NCI-H82 treated with DMSO at 0.1 percent for 48 hours (cell line): Measurements from ENCODE around the gene NOC4L.
"Not testable (repeated sequence)": the region's sequence is repeated elsewhere in the genome, so short reads cannot be mapped to it uniquely, and the experiment has no call there.

Experiments
- DNase-seq: peaks from one replicate; lab custom pipeline; 2025; ENCODE audit not compliant: unreplicated experiment; lab: John Stamatoyannopoulos, UW

The NOC4L gene

DNA sequence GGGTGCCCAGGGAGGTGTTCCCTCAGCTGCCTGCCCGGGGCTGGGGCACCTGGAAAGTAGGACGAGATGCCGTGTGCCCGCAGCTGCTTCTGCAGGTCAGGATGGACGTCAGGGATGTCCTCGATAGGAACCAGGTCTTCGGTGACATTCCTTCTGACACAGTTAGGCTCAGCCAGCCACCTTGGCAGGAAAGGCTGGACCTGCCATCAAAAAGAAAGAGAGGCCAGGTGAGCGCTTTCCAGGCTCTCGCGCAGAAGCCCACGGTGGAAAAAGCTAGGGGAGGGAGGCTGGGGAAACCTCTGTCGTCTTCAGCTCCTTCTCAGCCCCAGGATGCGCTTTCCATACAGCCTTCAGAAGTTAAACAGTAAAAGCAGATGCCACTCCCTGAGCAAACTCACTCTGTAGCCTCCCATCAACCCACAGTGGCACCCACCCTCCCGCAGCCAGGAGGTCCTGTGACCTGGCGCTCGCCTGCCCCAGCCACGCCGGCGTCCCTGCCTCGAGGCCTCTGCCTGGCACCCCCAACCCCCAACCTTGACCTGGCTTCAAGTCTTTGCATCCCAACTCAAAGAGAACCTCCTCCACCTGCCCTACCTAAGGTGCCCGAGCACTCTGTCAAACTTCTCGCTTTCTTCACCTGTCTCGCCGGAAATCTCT lies 1.4 kb upstream of the NOC4L start:
- no peak for DNase-seq

DNA sequence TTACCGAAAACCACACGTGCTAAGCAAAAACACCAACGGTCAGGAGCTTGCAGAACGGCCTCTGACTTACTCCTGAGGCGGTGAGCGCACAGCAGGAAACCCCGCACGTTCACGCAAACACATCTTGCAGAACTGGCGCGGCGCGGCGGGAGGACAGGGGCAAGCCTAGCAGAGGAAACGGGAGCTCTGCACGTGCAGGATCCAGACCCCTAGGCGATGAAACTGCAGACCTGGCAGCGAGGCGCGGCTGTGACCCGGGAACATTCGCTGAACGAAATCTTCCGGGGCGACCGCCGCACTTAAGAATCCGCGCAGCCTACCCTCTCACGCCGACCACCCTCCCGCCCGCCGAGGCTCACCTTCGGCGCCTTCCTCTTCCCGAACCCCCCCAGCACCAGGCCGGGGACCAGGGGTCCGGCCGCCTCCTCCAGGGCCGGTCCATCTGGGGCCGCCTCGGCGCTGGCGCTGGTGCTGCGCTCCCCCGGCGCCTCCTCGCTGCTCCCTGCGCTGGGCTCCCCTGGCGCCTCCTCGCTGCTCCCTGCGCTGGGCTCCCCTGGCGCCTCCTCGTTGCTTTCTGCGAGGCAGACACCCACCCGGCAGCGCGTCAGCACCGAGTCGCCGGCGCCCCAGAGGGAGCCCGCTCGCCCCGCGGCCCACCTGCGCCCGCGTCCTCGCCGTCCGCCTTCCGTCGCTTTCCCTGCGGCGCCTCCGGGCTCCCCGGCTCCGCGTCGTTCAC lies 753 bp upstream of the NOC4L start:
- DNase-seq, result no peak

DNA sequence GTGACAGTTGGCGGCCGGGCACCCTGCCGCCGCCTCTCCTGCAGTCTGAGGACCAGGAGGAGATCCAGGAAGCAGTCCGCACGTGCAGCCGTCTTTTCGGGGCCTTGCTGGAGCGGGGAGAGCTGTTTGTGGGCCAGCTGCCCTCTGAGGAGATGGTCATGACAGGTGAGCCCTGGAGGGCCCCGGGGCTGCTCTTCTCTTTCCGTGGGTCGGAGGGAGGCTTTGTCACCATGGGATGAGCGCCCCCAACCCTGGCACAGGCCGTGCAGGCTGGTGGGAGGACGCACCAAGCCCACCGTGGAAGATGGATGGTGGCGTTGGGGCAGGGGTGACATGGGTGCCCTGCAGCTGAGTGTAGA lies 532 bp downstream of the NOC4L start:
- DNase-seq, result no peak

DNA sequence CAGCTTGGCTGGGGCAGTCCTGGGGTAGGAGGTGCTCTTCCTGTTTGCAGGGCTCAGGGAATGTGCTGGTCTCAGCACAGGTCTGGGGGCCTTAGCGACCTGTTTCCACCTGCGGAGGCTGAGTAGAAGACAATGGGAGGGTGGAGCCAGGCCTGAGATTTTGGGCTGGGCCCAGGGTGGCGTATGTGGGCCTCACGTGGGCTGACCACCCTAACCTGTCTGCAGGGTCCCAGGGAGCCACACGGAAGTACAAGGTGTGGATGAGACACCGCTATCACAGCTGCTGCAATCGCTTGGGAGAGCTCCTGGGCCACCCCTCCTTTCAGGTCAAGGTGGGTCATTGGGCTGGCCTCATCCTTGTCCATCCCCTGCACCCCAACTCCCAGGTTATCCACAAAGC lies 1.1 kb downstream of the NOC4L start:
- no peak for DNase-seq

DNA sequence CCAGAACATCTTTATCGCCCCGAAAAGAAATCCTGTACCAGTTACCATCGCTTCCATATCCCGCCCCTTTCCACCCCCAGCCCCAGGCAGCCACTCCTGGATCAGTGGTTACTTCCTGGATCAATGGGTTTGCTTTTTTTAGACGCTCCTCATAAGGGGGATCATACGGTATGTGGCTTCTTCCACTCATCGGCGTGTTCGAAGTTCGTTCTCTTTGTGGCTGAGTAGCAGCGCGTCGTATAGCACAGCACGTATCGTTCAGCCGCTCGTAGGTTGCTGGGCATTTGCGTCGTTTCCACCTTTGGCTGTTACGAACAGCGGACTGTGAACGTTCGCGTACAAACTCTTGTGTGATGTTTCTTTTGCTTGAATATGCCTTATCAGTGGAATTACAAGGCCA lies 1.8 kb downstream of the NOC4L start:
- no peak for DNase-seq

DNA sequence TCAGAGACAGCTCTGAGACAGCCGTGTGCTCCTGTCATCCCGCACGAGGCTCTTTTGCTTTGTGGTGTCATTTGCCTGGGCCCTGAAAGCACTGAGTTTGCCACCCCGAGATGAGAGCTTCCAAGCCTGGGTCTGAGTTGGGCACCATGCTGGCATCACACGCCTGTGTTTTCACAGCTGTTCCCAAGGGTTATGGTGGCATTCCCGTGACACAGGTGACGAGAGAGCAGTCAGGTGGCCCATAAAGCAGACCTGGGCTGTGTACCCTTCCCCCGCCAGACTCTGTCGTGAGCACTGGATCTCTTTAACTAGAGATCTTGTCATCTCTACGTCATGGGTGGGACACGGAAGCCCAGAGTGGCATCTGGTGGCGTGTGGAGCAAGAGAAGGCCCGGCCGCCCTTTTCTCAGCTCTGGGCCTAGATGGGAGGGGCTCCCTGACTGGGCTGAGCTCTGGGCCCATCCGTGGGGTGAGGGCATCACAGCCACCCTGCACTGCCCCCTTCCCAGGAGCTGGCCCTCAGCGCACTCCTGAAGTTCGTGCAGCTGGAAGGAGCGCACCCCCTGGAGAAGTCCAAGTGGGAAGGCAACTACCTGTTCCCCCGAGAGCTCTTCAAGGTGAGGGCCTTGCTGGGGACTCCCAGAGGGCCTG lies 2.6 kb downstream of the NOC4L start:
- DNase-seq, result no peak

DNA sequence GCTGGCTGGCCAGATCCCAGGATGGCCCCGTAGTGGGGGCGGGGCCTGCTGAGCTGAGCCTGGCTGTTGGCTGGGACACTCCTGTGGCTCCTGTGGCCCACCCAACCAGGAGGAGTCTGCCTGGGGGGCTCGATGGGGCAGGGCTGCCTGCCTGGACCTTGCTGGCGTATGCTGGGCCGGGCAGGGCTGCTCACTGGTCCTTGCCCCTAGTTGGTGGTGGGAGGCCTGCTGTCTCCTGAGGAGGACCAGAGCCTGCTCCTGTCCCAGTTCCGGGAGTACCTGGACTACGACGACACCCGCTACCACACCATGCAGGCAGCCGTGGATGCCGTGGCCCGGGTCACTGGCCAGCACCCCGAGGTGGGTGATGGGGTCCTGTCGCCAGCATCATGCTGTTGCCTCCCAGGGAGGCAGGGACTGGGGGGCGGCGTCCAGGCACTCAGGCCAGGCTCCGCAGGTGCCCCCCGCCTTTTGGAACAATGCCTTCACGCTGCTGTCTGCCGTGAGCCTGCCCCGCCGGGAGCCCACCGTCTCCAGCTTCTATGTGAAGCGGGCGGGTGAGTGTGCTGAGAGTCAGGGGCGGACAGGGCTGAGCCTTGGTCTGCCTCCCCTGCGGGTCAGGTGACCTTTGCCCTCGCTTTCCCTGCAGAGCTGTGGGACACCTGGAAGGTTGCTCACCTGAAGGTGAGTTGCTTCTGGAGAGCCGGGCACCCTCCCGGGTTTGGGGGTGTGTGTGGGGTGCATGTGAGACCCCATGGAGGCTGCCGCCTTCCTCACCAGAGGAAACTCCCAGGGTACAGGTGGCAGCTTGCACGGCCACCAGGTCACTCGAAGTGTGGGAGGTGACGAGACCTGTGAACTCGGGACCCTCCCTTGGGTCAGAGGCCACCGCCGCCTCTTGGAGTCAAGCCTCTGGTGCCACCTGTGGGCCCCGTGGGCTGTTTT lies 3.4 kb downstream of the NOC4L start:
- no peak for DNase-seq

DNA sequence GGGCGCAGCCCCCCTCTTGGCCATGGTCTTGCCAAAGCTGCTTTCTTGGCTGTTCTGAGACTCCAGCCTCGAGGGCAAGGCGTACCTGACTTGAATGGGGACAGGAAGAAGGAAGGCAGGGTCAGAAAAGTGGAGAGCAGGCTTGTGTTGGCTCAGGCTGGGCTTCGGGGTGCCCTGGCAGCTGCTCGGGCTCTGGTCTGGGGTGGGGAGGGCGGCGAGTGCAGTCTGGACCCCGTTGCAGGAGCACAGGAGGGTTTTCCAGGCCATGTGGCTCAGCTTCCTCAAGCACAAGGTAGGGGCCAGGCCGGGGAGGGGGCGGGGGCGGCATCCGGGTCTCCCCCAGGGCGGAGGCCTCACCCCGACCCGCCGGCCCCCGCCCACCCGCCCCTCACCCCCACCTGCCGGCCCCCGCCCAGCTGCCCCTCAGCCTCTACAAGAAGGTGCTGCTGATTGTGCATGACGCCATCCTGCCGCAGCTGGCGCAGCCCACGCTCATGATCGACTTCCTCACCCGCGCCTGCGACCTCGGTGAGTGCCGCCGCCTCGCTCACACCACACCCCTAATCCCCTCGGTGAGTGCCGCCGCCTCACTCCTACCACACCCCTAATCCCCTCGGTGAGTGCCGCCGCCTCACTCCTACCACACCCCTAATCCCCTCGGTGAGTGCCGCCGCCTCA lies 4.2 kb downstream of the NOC4L start:
- DNase-seq, result no peak

DNA sequence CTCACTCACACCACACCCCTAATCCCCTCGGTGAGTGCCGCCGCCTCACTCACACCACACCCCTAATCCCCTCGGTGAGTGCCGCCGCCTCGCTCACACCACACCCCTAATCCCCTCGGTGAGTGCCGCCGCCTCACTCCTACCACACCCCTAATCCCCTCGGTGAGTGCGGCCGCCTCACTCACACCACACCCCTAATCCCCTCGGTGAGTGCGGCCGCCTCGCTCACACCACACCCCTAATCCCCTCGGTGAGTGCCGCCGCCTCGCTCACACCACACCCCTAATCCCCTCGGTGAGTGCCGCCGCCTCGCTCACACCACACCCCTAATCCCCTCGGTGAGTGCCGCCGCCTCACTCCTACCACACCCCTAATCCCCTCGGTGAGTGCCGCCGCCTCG lies 5.3 kb downstream of the NOC4L start:
- not testable (repeated sequence) for DNase-seq

DNA sequence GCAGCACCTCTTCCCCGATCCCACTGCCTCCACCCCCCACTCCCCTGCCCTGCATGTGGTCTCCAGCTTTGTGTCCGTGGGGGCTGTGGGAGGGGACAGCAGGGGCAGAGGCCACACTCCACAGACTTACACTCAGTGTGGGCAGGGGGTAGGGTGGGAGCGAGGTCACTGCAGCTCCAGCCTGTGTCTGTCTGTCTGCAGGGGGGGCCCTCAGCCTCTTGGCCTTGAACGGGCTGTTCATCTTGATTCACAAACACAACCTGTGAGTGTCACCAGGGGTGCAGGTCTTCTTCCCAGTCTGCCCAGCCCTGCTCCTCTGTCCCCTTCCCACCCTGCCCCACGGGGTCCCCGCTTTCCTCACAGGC lies 6.5 kb downstream of the NOC4L start:
- no peak for DNase-seq

DNA sequence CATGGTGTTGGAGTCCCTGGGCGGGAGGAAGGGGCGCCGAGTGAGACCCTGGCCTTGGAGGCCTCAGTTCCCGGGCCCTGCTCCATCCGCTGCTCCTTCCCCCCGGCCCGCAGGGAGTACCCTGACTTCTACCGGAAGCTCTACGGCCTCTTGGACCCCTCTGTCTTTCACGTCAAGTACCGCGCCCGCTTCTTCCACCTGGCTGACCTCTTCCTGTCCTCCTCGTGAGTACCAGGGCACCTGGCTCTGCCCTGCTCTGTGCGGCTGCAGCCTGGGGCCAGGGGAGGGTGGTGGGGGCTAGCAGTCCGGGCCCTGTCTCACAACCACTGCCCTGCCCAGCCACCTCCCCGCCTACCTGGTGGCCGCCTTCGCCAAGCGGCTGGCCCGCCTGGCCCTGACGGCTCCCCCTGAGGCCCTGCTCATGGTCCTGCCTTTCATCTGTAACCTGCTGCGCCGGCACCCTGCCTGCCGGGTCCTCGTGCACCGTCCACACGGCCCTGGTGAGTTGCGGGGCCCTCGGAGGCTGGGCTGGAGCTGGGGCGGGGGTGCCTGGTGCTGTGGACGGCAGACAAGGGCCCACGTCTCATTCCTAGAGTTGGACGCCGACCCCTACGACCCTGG lies 7.0 kb downstream of the NOC4L start:
- DNase-seq, result no peak

DNA sequence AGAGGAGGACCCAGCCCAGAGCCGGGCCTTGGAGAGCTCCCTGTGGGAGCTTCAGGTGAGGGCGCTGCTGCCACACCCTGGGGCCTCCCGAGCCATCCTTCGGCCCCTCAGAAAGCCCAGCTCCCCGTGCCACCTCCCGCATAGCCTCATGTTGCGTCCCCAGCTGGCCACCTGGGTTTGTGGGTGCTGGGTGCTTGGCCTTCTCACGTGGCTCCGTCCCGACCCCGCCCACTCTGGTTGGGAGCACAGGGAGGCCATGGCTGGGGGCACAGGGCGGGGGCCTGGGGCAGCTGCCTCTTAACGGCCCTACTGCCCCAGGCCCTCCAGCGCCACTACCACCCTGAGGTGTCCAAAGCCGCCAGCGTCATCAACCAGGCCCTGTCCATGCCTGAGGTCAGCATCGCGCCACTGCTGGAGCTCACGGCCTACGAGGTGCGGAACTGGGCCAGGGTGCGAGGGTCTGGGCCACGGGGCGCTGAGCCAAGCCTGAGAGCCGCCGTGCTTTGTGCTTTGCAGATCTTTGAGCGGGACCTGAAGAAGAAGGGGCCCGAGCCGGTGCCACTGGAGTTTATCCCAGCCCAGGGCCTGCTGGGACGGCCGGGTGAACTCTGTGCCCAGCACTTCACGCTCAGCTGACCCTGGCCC lies 7.6 kb downstream of the NOC4L start:
- DNase-seq, result no peak

DNA sequence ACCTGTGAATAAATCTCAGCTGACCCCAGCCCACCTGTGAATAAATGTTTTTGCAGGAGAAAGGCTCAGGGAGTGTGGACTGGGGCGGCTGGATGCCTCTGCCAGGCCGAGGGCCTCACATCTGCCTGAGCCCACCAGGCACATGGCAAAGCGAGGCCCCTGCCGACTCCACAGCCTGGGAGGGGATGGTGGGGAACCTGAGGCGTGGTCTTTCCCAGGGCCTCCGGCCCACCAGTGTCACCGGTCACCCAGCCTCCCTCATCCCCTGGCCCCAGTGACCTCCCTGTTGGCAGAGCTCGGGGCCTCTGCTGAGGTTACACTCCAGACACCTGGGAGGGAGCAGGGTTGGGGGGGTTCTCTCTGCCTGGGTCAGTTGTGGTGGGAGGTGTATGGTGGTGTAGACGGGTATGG lies 8.2 kb downstream of the NOC4L start:
- DNase-seq, result no peak

DNA sequence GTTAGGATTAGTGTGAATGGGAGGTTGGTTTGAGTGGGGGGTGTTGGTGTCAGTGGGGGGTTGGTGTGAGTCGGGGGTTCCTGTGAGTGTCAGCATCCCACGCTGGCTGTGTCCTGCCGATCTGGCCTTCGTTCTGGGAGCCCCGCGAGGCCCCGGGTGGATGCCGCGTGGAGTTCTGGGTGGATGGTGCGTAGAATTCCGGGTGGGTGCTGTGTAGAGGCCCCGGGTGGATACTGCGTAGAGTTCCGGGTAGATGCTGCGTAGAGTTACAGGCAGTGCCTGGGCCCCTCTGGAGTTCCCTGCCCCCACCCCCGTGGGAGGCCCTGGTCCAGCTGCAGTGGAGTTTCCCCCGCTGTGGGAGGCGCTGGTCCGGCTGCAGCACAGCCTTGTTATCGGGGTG lies 8.7 kb downstream of the NOC4L start:
- no peak for DNase-seq

DNA sequence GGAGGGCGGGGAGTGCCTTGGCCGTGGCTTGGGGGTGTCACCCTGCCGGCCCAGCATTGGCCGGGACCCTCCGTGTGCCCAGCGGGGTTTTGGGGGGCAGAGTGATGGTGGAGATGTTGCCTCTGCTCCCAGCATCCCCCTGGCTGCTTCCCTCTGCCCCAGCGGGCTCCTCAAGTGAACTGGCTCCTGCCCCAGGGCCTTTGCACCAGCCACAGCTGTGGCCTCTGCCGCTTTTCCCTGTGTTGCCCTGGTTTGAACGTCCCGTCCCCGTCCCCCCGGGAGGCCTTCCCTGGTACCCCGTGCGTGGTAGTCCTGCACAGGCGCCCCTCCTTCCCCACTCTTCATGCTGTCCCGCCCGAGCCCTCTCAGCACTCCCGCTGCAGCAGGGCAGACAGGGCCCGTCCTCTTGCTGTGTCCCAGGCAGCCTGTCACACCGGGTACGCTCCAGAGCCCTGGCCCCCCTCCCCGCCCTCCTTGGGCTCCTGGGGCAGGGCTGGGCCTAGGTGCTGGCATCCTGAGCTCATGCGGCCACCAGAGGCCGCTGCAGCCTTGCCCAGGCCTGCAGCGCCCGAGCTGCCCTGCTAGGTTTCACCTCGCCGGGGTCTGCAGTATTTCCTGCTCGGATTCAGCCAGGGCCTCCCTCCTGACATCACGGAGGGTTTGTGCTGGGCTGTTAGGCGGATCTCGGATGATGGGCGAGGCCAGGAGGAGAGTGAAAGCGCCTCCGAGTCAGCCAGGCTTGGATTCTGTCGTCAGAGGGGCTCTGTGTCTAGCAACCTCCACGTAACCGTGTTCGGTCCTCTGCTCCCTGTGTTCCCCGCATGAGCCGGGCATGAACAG lies 9.5 kb downstream of the NOC4L start:
- peak; percentile 31 for DNase-seq

DNA sequence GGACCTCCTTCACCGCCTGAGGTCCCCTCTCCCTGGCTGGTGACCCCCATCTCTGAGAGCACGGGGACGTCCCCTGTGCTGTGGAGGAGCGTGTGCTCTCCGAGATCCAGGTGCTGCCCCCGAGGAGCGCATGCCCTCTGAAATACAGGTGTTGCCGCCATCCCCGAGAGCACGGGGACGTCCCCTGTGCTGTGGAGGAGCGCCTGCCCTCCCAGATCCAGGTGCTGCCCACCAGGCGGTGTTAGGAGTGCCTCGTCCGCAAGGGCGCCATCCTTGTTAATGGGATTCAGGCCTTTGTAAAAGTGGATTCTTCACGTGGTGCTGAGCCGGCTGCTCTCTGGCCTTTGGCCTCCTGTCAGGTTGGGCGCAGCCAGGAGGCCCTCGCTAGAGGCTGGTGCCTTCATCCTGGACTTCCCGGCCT lies 10.1 kb downstream of the NOC4L start:
- DNase-seq, result no peak

DNA sequence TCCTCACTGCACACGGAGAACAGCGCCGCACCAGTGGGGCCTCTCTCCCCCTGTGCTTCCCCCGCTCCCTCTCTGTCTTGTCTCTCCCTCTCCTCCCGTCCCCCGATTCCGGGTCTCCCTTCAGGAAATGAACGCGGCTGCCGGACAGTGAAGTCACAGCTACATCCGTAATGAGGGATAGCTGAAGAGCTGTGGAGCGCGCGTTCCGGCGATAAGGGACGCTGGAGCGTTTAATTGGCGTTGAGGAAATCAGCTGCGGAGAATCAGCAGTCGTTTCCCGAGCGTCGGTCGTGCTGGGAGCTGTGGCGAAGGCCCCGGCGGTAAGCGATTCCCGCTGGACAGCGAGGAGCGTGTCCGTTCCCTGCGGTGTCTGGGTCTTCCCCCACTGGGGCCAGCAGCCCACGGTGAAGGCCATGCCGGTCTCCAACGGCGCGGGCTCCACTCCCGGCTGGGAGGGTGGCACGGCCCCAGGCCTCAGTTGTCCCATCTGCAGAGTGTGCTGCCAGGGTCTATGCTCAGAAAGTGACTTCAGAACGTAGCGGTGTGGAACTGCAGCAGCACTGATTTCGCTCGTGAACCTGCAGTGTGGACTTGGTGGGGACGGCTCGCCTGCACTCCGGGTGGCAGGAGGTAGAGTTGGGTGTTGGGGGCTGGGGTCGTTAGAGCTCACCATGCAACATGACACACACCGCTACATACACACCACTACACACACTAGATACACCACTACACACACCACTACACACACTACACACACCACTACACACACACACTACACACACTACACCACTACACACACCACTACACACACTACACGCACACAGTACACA lies 10.9 kb downstream of the NOC4L start:
- no peak for DNase-seq
